Measurements from ENCODE around the gene CBX2.
A peak's percentile ranks its signal among the peaks of the same experiment; 100 is the strongest.

Gene CBX2

DNA sequence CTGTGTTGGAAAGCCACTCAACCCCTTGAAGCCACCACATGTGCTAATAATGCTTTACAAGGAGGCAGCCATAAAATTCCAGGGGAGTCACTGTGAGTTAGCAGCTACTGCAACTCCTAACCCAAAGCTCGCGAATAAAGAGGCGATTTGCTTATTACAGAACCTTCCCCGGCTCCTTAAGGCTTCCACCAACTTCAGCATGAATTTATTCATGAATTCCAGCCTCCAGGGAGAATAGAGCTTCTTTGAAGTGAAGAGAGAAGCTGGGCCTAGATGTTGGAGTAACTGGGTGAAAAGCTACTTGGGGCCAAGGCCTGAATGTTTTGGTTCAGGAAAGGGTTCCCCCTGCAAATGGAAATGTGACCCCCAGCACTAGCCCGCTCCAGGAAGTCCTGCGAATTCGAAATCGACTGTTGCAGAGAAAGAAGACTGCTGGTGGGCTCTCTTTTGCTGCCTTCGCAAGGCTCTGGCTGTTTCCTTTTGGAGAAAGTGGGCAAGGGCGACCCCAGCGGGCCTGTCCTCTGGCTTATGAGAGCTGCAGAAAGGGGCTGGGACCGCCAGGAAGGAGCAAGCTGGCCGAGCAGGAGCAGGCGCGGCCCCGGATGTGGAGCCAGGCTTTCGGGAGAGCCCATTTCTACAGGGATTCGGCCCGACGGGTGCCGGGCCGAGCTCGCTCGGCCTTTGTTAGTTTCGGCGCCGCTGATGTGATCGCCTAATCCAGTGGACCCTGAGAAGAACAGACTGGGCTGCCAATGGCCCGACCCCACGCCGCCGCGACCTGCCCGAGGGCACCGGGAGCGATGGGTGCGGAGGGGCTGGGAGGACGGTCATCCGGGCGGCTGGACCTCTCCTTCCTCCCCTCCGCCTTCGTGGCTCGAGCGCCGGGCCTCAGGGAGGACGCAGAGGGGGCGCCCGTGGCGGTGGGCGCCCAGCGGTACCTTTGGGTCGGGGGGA, 11.3 kb downstream of the CBX2 start:
- Histone ChIP-seq H3K9me2 (replicated peaks; ENCODE audit: control insufficient read depth, low read length) (no peaks in the 10 kb centered on the region), H3K4me1 (ENCODE audit: control insufficient read depth, low read length) (peaks cover 3% of the 10 kb centered on the region; the same call in 1 of the 2 replicates), H3K27ac (ENCODE audit: low read depth, low read length) (no peak overlapping the region), H3K4me2 (ENCODE audit: low read length) (no peak overlapping the region), H3K4me3 (ENCODE audit: low read length) (no peak overlapping the region), H3K27me3 (ENCODE audit: control insufficient read depth, low read length) (peaks cover 26% of the 10 kb centered on the region), H3F3A (ENCODE audit: control insufficient read depth, insufficient read depth) (peaks cover 5% of the 10 kb centered on the region), H3K79me2 (ENCODE audit: control insufficient read depth, low read length) (no peaks in the 10 kb centered on the region), H4K20me1 (ENCODE audit: control insufficient read depth, insufficient read depth, low read depth, low read length) (peaks cover 7% of the 10 kb centered on the region), H3K9me3 (ENCODE audit: control insufficient read depth, insufficient read depth, low read length) (no peaks in the 10 kb centered on the region), H3K36me3 (ENCODE audit: control insufficient read depth, low read length) (peaks cover 14% of the 10 kb centered on the region)
- TF ChIP-seq, protein P1, sequence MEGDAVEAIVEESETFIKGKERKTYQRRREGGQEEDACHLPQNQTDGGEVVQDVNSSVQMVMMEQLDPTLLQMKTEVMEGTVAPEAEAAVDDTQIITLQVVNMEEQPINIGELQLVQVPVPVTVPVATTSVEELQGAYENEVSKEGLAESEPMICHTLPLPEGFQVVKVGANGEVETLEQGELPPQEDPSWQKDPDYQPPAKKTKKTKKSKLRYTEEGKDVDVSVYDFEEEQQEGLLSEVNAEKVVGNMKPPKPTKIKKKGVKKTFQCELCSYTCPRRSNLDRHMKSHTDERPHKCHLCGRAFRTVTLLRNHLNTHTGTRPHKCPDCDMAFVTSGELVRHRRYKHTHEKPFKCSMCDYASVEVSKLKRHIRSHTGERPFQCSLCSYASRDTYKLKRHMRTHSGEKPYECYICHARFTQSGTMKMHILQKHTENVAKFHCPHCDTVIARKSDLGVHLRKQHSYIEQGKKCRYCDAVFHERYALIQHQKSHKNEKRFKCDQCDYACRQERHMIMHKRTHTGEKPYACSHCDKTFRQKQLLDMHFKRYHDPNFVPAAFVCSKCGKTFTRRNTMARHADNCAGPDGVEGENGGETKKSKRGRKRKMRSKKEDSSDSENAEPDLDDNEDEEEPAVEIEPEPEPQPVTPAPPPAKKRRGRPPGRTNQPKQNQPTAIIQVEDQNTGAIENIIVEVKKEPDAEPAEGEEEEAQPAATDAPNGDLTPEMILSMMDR (IDR thresholded peaks at IDR 0.05; ENCODE audit: low read depth, low read length, poor library complexity, severe bottlenecking): no peak

DNA sequence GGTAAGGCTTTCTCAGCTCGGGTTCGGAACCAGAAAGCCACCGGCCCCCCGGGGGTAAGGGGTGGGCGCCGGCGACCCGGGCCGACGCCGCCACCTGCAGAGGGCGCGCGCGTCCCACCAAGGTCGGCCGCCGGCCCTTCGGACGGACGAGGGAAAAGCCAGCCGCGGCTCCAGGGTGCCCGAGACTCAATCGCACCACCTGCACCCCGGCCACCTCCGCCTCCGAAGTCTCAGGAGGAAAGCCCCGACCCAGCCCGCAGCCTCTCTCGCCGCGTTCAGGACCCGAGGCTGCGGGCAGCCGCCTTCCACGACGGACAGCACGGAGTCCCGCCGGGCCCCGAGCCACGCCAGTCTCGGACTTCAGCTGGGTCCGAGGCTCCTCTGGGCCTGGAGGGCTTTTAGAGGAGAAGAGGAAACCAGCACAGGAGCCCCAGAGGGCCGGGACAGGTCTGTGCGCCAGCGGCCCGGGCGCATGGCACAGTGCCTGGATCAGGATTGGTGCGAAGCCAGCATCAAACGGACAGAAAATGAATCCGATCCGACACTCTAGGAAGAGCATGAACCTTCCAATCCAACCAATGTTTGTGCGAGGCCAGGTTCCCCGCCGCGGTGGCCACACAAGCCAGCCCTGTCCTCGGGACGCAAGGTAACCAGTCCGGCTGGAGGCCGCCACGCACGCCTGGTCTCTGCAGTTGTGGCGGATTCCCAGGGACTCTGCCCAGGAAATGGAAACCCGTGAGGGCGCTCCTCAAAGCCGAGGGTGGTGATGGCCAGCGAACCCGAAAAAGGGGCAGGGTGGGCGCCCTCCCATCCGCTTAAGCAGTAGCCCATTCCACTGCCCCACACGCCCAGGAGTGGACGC, 12.2 kb downstream of the CBX2 start:
- peaks cover 4% of the 10 kb centered on the region; the same call in 1 of the 2 replicates for H3K79me2 ChIP-seq (ENCODE audit: control insufficient read depth, low read length)
- H3K9me2 ChIP-seq (replicated peaks; ENCODE audit: control insufficient read depth, low read length): no peaks in the 10 kb centered on the region
- H3K4me3 ChIP-seq (ENCODE audit: low read length): no peak overlapping the region
- H3K4me1 ChIP-seq (ENCODE audit: control insufficient read depth, low read length): peaks cover 3% of the 10 kb centered on the region; the same call in 1 of the 2 replicates
- TF ChIP-seq, protein P1 (IDR thresholded peaks at IDR 0.05; ENCODE audit: low read depth, low read length, poor library complexity, severe bottlenecking): peak; percentile 79
- TF ChIP-seq EZH2phosphoT487 (IDR thresholded peaks at IDR 0.05; ENCODE audit: borderline replicate concordance, low read length): no peak
- H3F3A ChIP-seq (ENCODE audit: control insufficient read depth, insufficient read depth): peaks cover 5% of the 10 kb centered on the region
- H3K36me3 ChIP-seq (ENCODE audit: control insufficient read depth, low read length): peaks cover 12% of the 10 kb centered on the region; the same call in 1 of the 2 replicates
- no peak overlapping the region for H3K4me2 ChIP-seq (ENCODE audit: low read length)
- peaks cover 7% of the 10 kb centered on the region for H4K20me1 ChIP-seq (ENCODE audit: control insufficient read depth, insufficient read depth, low read depth, low read length)
- H3K27me3 ChIP-seq (ENCODE audit: control insufficient read depth, low read length): peaks cover 26% of the 10 kb centered on the region
- H3K27ac ChIP-seq (ENCODE audit: low read depth, low read length): no peak overlapping the region
- no peaks in the 10 kb centered on the region for H3K9me3 ChIP-seq (ENCODE audit: control insufficient read depth, insufficient read depth, low read length)

DNA sequence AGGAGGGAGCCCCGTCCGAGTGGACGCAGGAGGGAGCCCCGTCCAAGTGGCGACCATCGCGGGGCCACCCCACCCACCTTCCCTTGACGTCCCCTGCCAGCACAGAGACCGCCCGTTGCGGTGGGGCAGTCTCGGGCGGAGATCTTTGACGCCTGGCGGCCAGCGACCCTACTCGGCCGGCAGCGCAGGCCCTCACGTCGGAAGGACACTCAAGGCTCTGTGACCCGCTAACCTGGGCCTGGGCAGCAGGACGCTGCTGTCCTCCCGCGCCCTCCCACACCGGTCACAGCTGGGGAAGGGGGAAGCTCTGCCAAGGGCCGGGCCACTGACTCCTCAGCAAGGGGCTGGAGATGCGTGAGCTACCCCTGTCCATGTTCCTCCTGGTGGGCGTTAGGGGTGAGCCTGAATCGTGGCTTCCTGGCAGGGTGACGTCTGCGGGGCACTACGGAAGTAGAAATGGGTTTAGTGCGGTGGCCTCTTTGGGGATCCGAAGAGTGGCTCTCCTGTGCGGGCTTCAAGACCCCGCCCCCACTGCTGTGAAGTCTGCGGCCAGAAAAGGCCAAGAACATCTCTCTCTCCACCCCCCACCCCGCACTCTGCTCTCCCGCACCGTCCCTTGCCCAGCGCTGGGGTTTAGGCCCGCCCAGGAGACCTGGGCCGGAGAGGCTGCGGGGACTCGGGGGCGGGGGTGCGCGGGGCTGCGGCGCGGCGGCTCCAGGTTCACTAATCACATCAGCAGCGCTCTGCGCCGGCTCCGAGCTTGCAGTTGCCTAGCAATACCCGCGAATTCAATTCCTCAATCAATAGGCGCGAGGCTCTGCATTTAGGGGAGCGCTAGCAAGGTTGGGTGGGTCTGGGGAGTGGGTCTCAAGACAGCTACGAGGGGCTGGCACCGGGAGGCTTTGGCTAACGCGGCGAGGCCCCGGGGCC, 13.1 kb downstream of the CBX2 start:
- H3K4me3 ChIP-seq (ENCODE audit: low read length): no peak overlapping the region
- H3K9me2 ChIP-seq (replicated peaks; ENCODE audit: control insufficient read depth, low read length): no peaks in the 10 kb centered on the region
- no peak overlapping the region for H3K4me2 ChIP-seq (ENCODE audit: low read length)
- H3K79me2 ChIP-seq (ENCODE audit: control insufficient read depth, low read length): peaks cover 8% of the 10 kb centered on the region
- H3K27me3 ChIP-seq (ENCODE audit: control insufficient read depth, low read length): peaks cover 26% of the 10 kb centered on the region
- peaks cover 5% of the 10 kb centered on the region for H4K20me1 ChIP-seq (ENCODE audit: control insufficient read depth, insufficient read depth, low read depth, low read length)
- no peak; the same call in 1 of the 2 replicates for TF ChIP-seq EZH2phosphoT487 (IDR thresholded peaks at IDR 0.05; ENCODE audit: borderline replicate concordance, low read length)
- TF ChIP-seq, protein P1 (IDR thresholded peaks at IDR 0.05; ENCODE audit: low read depth, low read length, poor library complexity, severe bottlenecking): no peak
- peaks cover 12% of the 10 kb centered on the region; the same call in 1 of the 2 replicates for H3K36me3 ChIP-seq (ENCODE audit: control insufficient read depth, low read length)
- peaks cover 7% of the 10 kb centered on the region for H3K4me1 ChIP-seq (ENCODE audit: control insufficient read depth, low read length)
- H3K27ac ChIP-seq (ENCODE audit: low read depth, low read length): no peak overlapping the region
- H3F3A ChIP-seq (ENCODE audit: control insufficient read depth, insufficient read depth): peaks cover 5% of the 10 kb centered on the region
- no peaks in the 10 kb centered on the region for H3K9me3 ChIP-seq (ENCODE audit: control insufficient read depth, insufficient read depth, low read length)

All from DOHH2 (cell line).